Measurements from ENCODE around the gene FCER2.

GRCh38 chr19:7657131-7657751 is 44.7 kb downstream of the FCER2 start:
- no peak for TF ChIP-seq REST (IDR thresholded peaks at IDR 0.05; ENCODE audit: borderline replicate concordance in 1 of 2, low read depth in 1 of 2, low read length in 2 of 2)
- no peak for TF ChIP-seq SMAD9 (CRISPR knock-in tag; IDR thresholded peaks at IDR 0.05)
- no peak for TF ChIP-seq MTA1 (CRISPR knock-in tag; IDR thresholded peaks at IDR 0.05; ENCODE audit: borderline replicate concordance)
- TF ChIP-seq FOXO1 (CRISPR knock-in tag; IDR thresholded peaks at IDR 0.05), result no peak
- TF ChIP-seq EZH2 (conservative IDR thresholded peaks at IDR 0.05; ENCODE audit: low read depth, low read length), result no peak
- no peak for TF ChIP-seq MXD4 (CRISPR knock-in tag; IDR thresholded peaks at IDR 0.05)
- no peak for TF ChIP-seq SMC3 (IDR thresholded peaks at IDR 0.05; ENCODE audit: low read length)
- TF ChIP-seq CTCF (CRISPR knock-in tag; IDR thresholded peaks at IDR 0.05), result no peak
- TF ChIP-seq THAP9 (CRISPR knock-in tag; IDR thresholded peaks at IDR 0.05; ENCODE audit: borderline replicate concordance), result no peak
- no peak for TF ChIP-seq MAX (IDR thresholded peaks at IDR 0.05)
- no peak for TF ChIP-seq ZNF350 (CRISPR knock-in tag; IDR thresholded peaks at IDR 0.05; ENCODE audit: borderline replicate concordance, low read depth)
- no peak for TF ChIP-seq HMGXB4 (CRISPR knock-in tag; IDR thresholded peaks at IDR 0.05; ENCODE audit: borderline replicate concordance in 1 of 2, low read depth in 1 of 2)
- TF ChIP-seq ZNF18 (CRISPR knock-in tag; IDR thresholded peaks at IDR 0.05; ENCODE audit: insufficient replicate concordance), result no peak
